ENCODE results near the gene SNX25. TPM values are rescaled to one million over a fixed set of nuclear protein-coding genes. Genes with fewer than 3 reads are reported as not detected.
A peak's percentile ranks its signal among the peaks of the same experiment; 100 is the strongest.

The SNX25 gene
- total RNA-seq, 1 donor from 2014 or later = 13.0 TPM

GRCh38 chr4:185179488-185179887 lies 29.9 kb upstream of the SNX25 start:
- TF ChIP-seq POLR2A (IDR thresholded peaks at IDR 0.05) = no peak
- TF ChIP-seq CTCF (IDR thresholded peaks at IDR 0.05) = no peak
- no peak for TF ChIP-seq POLR2AphosphoS5 (IDR thresholded peaks at IDR 0.05; ENCODE audit: insufficient read depth in 1 of 2, low read depth in 1 of 2)
- H3K4me1 ChIP-seq = no peaks in the 10 kb centered on the region
- no peak for DNase-seq (ENCODE audit: extremely low spot score in 2 of 2)
- no peak overlapping the region for H3K27ac ChIP-seq
- no peak overlapping the region for H3K4me3 ChIP-seq
- intact Hi-C loops (cut with DNase I) = no loop called here
- H3K27me3 ChIP-seq = no peaks in the 10 kb centered on the region
- H3K9me3 ChIP-seq = no peaks in the 10 kb centered on the region
- H3K36me3 ChIP-seq = peaks cover 0 to 8% of the 10 kb centered on the region in 2 donors

GRCh38 chr4:185182239-185182638 lies 27.2 kb upstream of the SNX25 start:
- H3K27me3 ChIP-seq = no peaks in the 10 kb centered on the region
- no peak for TF ChIP-seq CTCF (IDR thresholded peaks at IDR 0.05)
- no peak for TF ChIP-seq POLR2AphosphoS5 (IDR thresholded peaks at IDR 0.05; ENCODE audit: insufficient read depth in 1 of 2, low read depth in 1 of 2)
- TF ChIP-seq POLR2A (IDR thresholded peaks at IDR 0.05) = no peak
- intact Hi-C loops (cut with DNase I) = no loop called here
- H3K9me3 ChIP-seq = no peaks in the 10 kb centered on the region
- no peaks in the 10 kb centered on the region for H3K36me3 ChIP-seq
- no peaks in the 10 kb centered on the region for H3K4me1 ChIP-seq
- H3K4me3 ChIP-seq = no peak overlapping the region
- DNase-seq (ENCODE audit: extremely low spot score in 2 of 2) = no peak
- no peak overlapping the region for H3K27ac ChIP-seq

GRCh38 chr4:185183622-185184281 lies 25.6 kb upstream of the SNX25 start:
- no peak overlapping the region for H3K4me3 ChIP-seq
- no peaks in the 10 kb centered on the region for H3K4me1 ChIP-seq
- TF ChIP-seq POLR2A (IDR thresholded peaks at IDR 0.05) = no peak
- peak; percentile 41 to 70 (median 52) for TF ChIP-seq CTCF (IDR thresholded peaks at IDR 0.05)
- peak in 1 of 2 donors; percentile 25 for TF ChIP-seq POLR2AphosphoS5 (IDR thresholded peaks at IDR 0.05; ENCODE audit: insufficient read depth in 1 of 2, low read depth in 1 of 2)
- intact Hi-C loops (cut with DNase I) = no loop called here
- no peaks in the 10 kb centered on the region for H3K36me3 ChIP-seq
- no peak overlapping the region for H3K27ac ChIP-seq
- no peaks in the 10 kb centered on the region for H3K9me3 ChIP-seq
- no peaks in the 10 kb centered on the region for H3K27me3 ChIP-seq
- DNase-seq (ENCODE audit: extremely low spot score in 2 of 2) = no peak

- H3K9me3 ChIP-seq = no peaks in the 10 kb centered on the region
- no peak overlapping the region for H3K27ac ChIP-seq
- peaks cover 0 to 8% of the 10 kb centered on the region in 2 donors for H3K36me3 ChIP-seq
- DNase-seq (ENCODE audit: extremely low spot score in 2 of 2) = no peak
- H3K4me1 ChIP-seq = no peaks in the 10 kb centered on the region
- no peak overlapping the region for H3K4me3 ChIP-seq
- no peaks in the 10 kb centered on the region for H3K27me3 ChIP-seq
- intact Hi-C loops (cut with DNase I) = no loop called here
- TF ChIP-seq CTCF (IDR thresholded peaks at IDR 0.05) = no peak
- no peak for TF ChIP-seq POLR2AphosphoS5 (IDR thresholded peaks at IDR 0.05; ENCODE audit: insufficient read depth in 1 of 2, low read depth in 1 of 2)
- no peak for TF ChIP-seq POLR2A (IDR thresholded peaks at IDR 0.05)
Measured at GRCh38 chr4:185186769-185187168, 22.6 kb upstream of the SNX25 start.

GRCh38 chr4:185189606-185190305 lies 19.6 kb upstream of the SNX25 start:
- intact Hi-C loops (cut with DNase I) = no loop called here
- no peak for DNase-seq (ENCODE audit: extremely low spot score in 2 of 2)

More at GRCh38 chr4:185189606-185190305, 19.6 kb upstream of the SNX25 start:
- TF ChIP-seq POLR2AphosphoS5 (IDR thresholded peaks at IDR 0.05; ENCODE audit: insufficient read depth in 1 of 2, low read depth in 1 of 2) = no peak
- TF ChIP-seq POLR2A (IDR thresholded peaks at IDR 0.05) = no peak
- no peak for TF ChIP-seq CTCF (IDR thresholded peaks at IDR 0.05)
- H3K4me3 ChIP-seq = no peak overlapping the region
- H3K27me3 ChIP-seq = no peaks in the 10 kb centered on the region
- peaks cover 0 to 8% of the 10 kb centered on the region in 2 donors for H3K36me3 ChIP-seq
- H3K4me1 ChIP-seq = peaks cover 6% of the 10 kb centered on the region
- no peak overlapping the region for H3K27ac ChIP-seq
- no peaks in the 10 kb centered on the region for H3K9me3 ChIP-seq

Measured in vagina (tissue), 2 donors.